Effector memory CD4-positive, alpha-beta T cell (primary cell): Measurements from ENCODE around the gene UQCRHL.

Experiments
- DNase-seq, 3 donors: peaks; one replicate each; pipeline ENCODE4 v3.0.0-alpha.2; 2020
- H3K27ac ChIP-seq: 2 replicates; pipeline ENCODE4 v1.7.0; 2013; ENCODE audit warnings: mild to moderate bottlenecking, low read length, moderate library complexity; ENCODE audit not compliant: insufficient read depth, poor library complexity, severe bottlenecking
- H3K27me3 ChIP-seq: replicated peaks from 2 replicates; pipeline ENCODE4 v1.7.0; 2013; ENCODE audit warnings: mild to moderate bottlenecking, low read length; ENCODE audit not compliant: insufficient read depth, control insufficient read depth, poor library complexity, severe bottlenecking
- H3K36me3 ChIP-seq: 2 replicates; pipeline ENCODE4 v1.7.0; 2013; ENCODE audit warnings: mild to moderate bottlenecking, low read length, moderate library complexity; ENCODE audit not compliant: control insufficient read depth, insufficient read depth
- H3K4me1 ChIP-seq: 2 replicates; pipeline ENCODE4 v1.7.0; 2013; ENCODE audit warnings: low read length, mild to moderate bottlenecking; ENCODE audit not compliant: control insufficient read depth, insufficient read depth, poor library complexity, severe bottlenecking
- H3K4me3 ChIP-seq: 2 replicates; pipeline ENCODE4 v1.7.0; 2013; ENCODE audit warnings: low read length, low read depth, mild to moderate bottlenecking; ENCODE audit not compliant: insufficient read depth, poor library complexity, severe bottlenecking
- H3K9me3 ChIP-seq: 2 replicates; pipeline ENCODE4 v1.7.0; 2013; ENCODE audit warnings: mild to moderate bottlenecking, low read length, moderate library complexity; ENCODE audit not compliant: control insufficient read depth

The UQCRHL gene

DNA sequence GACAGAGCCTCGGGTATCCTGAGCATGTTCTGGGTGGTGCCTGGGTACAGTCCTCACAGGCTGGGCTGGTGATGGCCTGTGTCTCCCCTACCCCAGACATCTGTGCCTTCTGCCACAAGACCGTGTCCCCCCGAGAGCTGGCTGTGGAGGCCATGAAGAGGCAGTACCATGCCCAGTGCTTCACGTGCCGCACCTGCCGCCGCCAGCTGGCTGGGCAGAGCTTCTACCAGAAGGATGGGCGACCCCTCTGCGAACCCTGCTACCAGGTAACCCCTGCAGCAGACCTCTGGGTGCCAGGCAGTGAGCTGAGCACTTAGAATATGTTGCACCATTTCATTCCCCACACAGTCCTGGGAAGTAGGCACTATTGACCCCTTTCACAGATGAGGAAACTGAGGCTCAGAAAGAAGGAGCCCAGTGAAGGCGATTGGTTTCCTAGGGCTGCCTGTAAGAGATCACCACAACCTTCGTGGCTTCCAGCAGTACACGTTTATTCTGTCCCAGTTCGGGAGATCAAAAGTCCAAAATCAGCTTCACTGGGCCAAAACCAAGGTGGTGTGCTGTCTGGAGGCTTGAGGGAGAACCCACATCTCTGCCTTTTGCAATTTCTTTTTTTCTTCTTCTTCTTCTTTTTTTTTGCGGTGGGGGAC, 37.0 kb downstream of the UQCRHL start:
- no peaks in the 10 kb centered on the region for H3K36me3 ChIP-seq
- H3K4me1 ChIP-seq = no peaks in the 10 kb centered on the region
- H3K9me3 ChIP-seq = no peaks in the 10 kb centered on the region
- H3K4me3 ChIP-seq = no peak overlapping the region
- no peak overlapping the region for H3K27ac ChIP-seq
- DNase-seq = no peak
- H3K27me3 ChIP-seq = peaks cover 6% of the 10 kb centered on the region

DNA sequence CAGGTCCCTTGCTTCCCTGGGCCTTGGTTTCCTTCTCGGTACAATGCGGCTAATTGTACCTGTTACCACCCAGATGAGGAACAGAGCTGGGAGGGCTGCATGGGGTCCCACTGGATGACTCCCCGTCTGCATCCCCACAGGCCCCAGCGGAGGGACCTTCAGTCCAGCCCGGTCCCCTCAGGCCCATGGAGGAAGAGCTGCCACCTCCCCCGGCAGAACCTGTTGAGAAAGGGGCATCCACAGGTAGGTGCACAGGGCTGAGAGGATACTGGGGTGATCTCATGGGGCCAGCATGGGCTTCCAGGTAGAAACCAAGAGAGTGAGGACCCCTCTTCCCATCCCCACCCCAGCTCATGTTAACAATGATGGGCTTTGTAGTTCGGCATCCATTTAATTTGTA, 39.1 kb downstream of the UQCRHL start:
- Histone ChIP-seq H3K27me3 (peaks cover 6% of the 10 kb centered on the region), H3K4me1 (no peaks in the 10 kb centered on the region), H3K27ac (no peak overlapping the region), H3K9me3 (no peaks in the 10 kb centered on the region), H3K36me3 (no peaks in the 10 kb centered on the region), H3K4me3 (no peak overlapping the region)
- no peak for DNase-seq

DNA sequence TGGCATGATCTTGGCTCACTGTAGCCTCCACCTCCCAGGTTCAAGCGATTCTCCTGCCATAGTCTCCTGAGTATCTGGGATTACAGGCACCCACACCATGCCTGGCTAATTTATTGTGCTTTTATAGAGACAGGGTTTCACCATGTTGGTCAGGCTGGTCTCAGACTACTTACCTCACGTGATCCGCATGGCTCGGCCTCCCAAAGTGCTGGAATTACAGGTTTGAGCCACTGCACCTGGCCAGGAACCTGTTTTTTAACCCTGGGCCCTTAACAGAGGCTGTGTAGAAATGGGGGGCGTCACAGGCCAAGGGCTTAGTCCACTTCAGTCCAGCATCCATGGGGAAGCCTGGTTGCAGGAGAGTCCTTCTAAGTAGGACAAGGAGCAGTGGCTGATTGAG, 39.5 kb downstream of the UQCRHL start:
- DNase-seq = no peak
- Histone ChIP-seq H3K4me1 (no peaks in the 10 kb centered on the region), H3K36me3 (no peaks in the 10 kb centered on the region), H3K27ac (no peak overlapping the region), H3K4me3 (no peak overlapping the region), H3K27me3 (peaks cover 6% of the 10 kb centered on the region), H3K9me3 (no peaks in the 10 kb centered on the region)

DNA sequence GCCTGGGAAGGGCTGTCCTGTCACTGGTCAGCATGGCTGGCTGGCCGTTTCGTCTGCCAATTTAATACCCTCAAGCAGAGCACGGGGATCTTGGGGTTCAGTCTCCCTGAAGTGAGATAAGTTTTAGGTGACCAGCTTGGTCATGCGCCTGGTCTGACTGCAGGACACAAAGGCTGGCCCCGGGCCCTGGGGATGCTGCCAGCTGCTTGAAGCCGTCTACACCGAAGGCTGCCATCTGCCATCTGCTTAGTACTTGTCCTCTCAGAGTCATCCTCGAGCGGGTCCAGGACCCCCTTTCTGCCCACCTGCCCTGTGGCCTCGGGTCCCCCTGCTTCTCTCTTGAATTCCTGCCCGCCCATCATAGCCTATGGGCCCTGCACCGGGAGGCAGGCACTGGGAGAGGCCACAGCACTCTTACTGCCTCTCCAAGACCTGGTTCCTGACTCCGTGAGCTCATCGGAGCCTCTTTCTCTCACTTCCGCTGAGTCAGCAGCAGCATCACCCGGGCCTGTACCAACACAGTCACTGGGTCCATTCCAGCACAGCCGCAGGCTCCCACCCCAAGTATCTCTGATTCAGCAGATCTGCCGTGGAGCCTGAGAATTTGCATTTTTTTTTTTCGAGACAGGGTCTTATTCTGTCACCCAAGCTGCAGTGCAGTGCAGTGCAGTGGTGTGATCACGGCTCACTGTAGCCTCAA, 41.8 kb downstream of the UQCRHL start:
- H3K4me1 ChIP-seq = no peaks in the 10 kb centered on the region
- H3K27ac ChIP-seq = no peak overlapping the region
- H3K36me3 ChIP-seq = no peaks in the 10 kb centered on the region
- H3K27me3 ChIP-seq = peaks cover 4% of the 10 kb centered on the region
- DNase-seq = no peak
- no peak overlapping the region for H3K4me3 ChIP-seq
- no peaks in the 10 kb centered on the region for H3K9me3 ChIP-seq

DNA sequence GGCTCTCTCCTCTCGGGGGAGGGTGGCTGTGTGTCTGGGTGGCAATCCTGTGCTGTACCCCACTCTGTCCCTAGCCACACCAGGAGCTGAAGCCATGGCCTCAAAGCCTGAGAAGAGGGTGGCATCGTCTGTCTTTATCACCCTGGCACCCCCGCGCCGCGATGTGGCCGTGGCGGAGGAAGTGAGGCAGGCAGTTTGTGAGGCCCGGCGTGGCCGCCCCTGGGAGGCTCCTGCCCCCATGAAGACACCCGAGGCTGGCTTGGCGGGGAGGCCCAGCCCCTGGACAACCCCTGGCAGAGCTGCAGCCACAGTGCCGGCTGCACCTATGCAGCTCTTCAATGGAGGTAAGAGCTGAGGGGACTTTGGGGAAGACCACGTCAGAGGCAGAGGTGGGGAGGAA, 42.6 kb downstream of the UQCRHL start:
- no peak for DNase-seq
- no peak overlapping the region for H3K27ac ChIP-seq

DNA sequence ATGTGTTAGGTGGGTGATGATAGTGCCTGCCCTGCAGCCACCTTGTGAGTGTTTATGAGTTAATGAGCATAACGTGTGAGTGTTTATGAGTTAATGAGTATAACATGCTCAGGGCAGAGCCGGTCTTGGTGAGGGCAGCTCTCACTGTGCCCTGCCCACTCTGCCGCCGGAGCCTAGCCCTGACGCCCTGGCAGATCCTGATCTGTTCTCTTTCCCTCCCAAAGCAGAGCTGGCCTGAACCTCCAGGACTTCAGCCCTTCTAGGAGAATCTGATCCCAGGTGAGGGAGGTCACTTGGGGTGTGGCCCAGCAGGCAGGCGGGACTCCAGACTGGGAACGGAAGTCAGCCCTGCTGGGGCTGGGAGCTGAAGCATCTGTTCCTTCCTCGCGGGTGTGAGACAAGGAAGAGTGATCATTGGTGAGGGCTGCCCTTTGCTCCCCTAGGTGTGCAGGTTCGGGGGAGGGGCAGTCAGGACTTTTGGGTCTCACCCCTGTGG, 43.1 kb downstream of the UQCRHL start:
- Histone ChIP-seq H3K36me3 (no peaks in the 10 kb centered on the region), H3K27me3 (peaks cover 7% of the 10 kb centered on the region), H3K9me3 (no peaks in the 10 kb centered on the region), H3K4me3 (no peak overlapping the region), H3K27ac (no peak overlapping the region), H3K4me1 (peaks cover 1% of the 10 kb centered on the region)
- DNase-seq = no peak

More for the DNA sequence above, 42.6 kb downstream of the UQCRHL start:
- peaks cover 5% of the 10 kb centered on the region for H3K27me3 ChIP-seq
- H3K9me3 ChIP-seq = no peaks in the 10 kb centered on the region
- no peak overlapping the region for H3K4me3 ChIP-seq
- no peaks in the 10 kb centered on the region for H3K36me3 ChIP-seq
- H3K4me1 ChIP-seq = no peaks in the 10 kb centered on the region

DNA sequence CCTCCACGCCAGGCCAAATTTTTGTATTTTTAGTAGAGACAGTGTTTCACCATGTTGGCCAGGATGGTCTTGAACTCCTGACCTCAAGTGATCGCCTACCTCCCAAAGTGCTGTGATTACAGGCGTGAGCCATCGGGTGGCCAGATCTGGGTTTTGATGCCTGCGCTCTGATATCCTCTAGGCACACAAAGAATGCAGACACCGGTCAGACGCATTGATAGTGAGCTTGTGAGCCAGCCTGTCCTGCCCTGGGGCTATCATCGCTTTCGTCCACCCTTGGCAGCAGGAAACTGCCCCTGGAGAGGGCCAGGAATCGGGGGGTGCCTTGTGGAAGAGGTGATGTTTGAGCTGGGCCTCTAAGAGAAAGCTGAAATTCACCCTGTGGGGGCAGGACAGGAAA, 44.9 kb downstream of the UQCRHL start:
- Histone ChIP-seq H3K4me3 (no peak overlapping the region), H3K36me3 (no peaks in the 10 kb centered on the region), H3K27ac (no peak overlapping the region)

DNA sequence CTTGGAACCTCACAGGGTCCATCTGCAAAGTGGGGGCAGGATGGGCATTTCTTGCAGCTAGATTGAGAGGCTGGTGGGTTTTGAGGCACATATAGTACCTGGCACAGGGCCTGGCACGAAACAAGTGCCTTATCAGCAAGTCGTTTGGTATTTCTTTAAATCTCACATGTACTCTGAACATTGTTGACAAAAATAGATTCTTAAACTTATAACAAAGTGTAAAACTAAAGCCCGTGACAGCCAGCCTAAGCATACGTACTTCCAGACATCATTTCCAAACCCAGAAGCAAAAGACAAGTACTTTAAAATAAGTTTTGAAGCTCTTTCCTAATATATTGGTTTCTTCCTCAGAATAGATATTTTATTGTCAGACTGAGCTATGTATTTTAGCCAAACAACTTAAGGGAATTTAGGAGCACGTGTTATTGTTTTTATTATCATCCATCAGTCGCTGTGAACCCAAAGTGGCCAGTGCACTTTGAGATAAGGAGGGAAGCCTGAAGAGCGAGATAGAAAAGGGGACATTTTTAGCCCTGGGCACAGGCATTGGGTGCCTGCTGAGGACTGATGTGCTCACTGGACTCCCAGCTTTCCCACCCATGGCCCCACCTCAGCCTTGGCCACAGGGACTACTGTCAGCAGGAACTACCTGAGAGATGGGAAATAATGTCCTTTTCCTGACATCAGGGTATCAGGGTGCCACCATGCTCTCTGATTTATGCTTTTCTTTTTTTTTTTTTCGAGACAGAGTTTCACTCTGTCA, 45.9 kb downstream of the UQCRHL start:
- H3K9me3 ChIP-seq = no peaks in the 10 kb centered on the region
- H3K27ac ChIP-seq = no peak overlapping the region
- peaks cover 8% of the 10 kb centered on the region for H3K4me1 ChIP-seq
- DNase-seq = no peak
- no peaks in the 10 kb centered on the region for H3K36me3 ChIP-seq
- no peak overlapping the region for H3K4me3 ChIP-seq
- H3K27me3 ChIP-seq = peaks cover 14% of the 10 kb centered on the region

More for the DNA sequence above, 44.9 kb downstream of the UQCRHL start:
- Histone ChIP-seq H3K27me3 (peaks cover 14% of the 10 kb centered on the region), H3K9me3 (no peaks in the 10 kb centered on the region), H3K4me1 (peaks cover 6% of the 10 kb centered on the region)
- DNase-seq = no peak

DNA sequence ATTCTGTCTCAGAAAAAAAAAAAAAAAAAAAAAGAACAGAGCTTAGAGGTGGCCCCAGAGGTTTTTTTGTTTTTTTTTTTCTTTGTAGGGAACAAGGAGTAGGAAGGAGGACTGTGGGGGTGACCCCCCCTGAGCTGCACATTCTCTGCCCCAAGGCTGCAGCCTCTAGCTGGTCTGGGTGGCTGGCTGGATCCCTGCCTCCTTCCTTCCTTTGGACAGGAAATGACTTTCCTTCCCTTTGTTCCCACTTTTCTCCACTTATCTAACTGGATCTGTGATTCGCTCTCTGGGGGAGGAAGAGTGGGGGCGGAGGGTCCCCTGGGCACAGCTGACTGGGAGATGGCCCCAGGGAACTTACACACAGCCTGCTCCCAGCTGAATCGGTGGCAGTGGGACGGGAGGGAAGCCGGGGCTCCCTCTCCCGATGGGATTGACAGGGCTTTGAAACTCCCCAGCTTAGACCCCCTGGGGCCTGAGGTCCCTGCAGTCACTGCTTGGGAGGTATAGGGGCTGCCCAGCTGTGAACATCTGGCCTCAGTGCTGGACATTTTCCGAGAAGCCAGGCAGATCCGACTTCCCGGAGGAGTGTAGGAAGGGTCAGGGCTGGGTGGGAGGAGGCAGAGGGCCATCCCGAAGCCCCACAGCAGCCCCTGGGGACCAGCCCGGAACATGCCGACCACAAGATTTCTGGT, 46.8 kb downstream of the UQCRHL start:
- no peaks in the 10 kb centered on the region for H3K9me3 ChIP-seq
- no peak overlapping the region for H3K4me3 ChIP-seq
- H3K4me1 ChIP-seq = peaks cover 14% of the 10 kb centered on the region
- H3K27me3 ChIP-seq = peaks cover 14% of the 10 kb centered on the region
- H3K27ac ChIP-seq = no peak overlapping the region
- DNase-seq = no peak
- H3K36me3 ChIP-seq = no peaks in the 10 kb centered on the region
